PFSK-1 (cell line): ENCODE data around the gene ULBP2.

Source experiments
- FOXP2 ChIP-seq: optimal IDR thresholded peaks from 2 replicates; pipeline ENCODE3; 2011; ENCODE audit warnings: borderline replicate concordance, control low read depth, inconsistent platforms; ENCODE audit not compliant: insufficient read depth; ENCODE audit errors: extremely low read length, extremely low read depth
- POLR2AphosphoS5 ChIP-seq: IDR thresholded peaks from 2 replicates; pipeline ENCODE4 v1.6.1; 2012; ENCODE audit warnings: low read depth, mild to moderate bottlenecking, control low read depth, low read length, moderate library complexity
- SIN3A ChIP-seq: IDR thresholded peaks from 2 replicates; pipeline ENCODE4 v1.6.1; 2012; ENCODE audit warnings: mild to moderate bottlenecking, low read length, moderate library complexity, borderline replicate concordance; ENCODE audit not compliant: insufficient read depth
- TAF1 ChIP-seq: IDR thresholded peaks from 2 replicates; pipeline ENCODE4 v1.6.1; 2012; ENCODE audit warnings: low read length, control low read depth, borderline replicate concordance; ENCODE audit not compliant: insufficient read depth
- TF ChIP-seq, protein P1 (sequence below), 2 experiments: IDR thresholded peaks; 2 replicates each; pipeline versions ENCODE4 v1.6.1 to v1.8.0; 2011 to 2012; ENCODE audit warnings: low read depth in 2 of 2, low read length in 2 of 2, control low read depth in 1 of 2, inconsistent platforms in 1 of 2, mild to moderate bottlenecking in 1 of 2, moderate library complexity in 1 of 2; ENCODE audit not compliant: insufficient read depth in 1 of 2

The ULBP2 gene

DNA sequence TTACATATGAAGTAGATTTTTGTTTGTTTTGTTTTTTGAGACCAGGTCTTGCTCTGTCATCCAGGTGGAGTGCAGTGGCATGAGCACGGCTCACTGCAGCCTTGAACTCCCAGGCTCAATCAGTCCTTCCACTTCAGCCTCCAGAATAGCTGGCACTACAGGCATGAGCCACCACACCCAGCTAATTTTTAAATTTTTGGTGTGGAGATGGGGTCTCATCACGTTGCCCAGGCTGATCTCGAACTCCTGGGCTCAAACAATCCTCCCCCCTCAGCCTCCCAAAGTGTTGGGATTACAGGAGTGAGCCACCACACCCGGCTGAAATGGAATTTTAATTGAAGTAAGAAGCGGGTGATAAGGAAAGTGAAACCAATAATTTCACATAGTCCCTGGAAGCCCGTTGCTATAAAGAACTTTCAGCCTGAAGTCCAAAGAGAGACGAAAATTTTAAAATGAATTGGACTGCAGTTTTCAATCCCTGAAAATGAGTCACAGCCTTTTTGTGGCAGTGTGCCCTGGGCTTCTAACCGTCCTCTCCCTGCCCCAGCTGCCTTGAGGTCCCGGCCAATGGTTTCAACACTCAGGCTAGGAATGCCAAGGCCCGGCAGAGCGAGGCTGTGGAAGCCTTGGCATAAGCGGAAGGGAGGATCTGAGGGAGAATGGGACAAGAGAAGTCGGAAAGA lies 44.7 kb upstream of the ULBP2 start:
- TF ChIP-seq, protein P1, sequence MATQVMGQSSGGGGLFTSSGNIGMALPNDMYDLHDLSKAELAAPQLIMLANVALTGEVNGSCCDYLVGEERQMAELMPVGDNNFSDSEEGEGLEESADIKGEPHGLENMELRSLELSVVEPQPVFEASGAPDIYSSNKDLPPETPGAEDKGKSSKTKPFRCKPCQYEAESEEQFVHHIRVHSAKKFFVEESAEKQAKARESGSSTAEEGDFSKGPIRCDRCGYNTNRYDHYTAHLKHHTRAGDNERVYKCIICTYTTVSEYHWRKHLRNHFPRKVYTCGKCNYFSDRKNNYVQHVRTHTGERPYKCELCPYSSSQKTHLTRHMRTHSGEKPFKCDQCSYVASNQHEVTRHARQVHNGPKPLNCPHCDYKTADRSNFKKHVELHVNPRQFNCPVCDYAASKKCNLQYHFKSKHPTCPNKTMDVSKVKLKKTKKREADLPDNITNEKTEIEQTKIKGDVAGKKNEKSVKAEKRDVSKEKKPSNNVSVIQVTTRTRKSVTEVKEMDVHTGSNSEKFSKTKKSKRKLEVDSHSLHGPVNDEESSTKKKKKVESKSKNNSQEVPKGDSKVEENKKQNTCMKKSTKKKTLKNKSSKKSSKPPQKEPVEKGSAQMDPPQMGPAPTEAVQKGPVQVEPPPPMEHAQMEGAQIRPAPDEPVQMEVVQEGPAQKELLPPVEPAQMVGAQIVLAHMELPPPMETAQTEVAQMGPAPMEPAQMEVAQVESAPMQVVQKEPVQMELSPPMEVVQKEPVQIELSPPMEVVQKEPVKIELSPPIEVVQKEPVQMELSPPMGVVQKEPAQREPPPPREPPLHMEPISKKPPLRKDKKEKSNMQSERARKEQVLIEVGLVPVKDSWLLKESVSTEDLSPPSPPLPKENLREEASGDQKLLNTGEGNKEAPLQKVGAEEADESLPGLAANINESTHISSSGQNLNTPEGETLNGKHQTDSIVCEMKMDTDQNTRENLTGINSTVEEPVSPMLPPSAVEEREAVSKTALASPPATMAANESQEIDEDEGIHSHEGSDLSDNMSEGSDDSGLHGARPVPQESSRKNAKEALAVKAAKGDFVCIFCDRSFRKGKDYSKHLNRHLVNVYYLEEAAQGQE (IDR thresholded peaks at IDR 0.05; ENCODE audit: insufficient read depth in 1 of 2, low read depth in 2 of 2, low read length in 2 of 2): no peak
- TF ChIP-seq POLR2AphosphoS5 (no peak), TAF1 (no peak), FOXP2 (no peak), SIN3A (no peak)

DNA sequence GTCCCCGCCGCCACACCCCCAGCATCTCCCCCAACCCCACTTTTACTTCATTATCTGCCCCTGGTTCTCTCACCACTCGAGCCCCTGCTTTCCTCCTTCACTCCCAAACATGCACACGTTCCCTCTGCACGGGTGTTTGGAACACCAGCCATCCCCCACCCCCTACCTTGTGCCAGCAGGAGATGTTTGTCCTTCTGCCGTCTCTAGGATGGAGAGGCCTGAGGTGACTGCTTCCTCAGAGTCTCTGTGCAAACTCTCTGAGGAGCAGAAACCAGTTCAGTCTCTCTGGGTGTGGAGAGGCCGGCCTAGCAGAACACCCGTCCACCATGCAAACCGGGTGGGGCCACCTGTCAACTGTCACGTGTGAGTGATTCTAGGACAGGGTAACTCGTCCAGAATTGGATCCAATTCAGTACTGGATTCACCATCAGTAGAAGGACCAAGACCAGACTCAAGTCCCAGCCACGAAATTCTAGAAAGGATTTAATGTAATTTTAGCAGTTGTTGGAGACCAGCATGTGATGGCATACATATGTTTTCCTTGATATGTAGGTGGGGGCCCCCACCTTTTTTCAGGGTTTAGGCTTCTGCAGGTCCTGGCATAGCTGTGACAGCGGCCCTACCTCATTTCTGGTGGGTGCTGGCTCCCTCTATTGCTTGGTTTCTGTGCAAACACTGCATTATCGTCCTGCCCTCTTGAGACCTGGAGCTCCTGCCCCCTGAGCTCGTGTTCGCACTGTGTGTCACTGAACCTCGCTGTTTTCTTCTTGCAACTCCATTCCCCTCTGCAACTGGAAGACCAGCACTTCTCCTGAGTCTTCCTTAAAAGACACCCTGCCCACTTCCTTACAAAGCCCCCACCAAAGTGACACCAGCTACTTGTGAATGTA lies 43.7 kb upstream of the ULBP2 start, which contains the start of gene RAET1E:
Gene RAET1E, minus strand, starts transcription at position 259 of the 890 bp plus-strand sequence. CDS start 7,212 bp downstream, outside the sequence.
- TF ChIP-seq TAF1 (no peak), FOXP2 (no peak), SIN3A (no peak), POLR2AphosphoS5 (no peak)
- TF ChIP-seq, protein P1 (IDR thresholded peaks at IDR 0.05; ENCODE audit: insufficient read depth in 1 of 2, low read depth in 2 of 2, low read length in 2 of 2): no peak

DNA sequence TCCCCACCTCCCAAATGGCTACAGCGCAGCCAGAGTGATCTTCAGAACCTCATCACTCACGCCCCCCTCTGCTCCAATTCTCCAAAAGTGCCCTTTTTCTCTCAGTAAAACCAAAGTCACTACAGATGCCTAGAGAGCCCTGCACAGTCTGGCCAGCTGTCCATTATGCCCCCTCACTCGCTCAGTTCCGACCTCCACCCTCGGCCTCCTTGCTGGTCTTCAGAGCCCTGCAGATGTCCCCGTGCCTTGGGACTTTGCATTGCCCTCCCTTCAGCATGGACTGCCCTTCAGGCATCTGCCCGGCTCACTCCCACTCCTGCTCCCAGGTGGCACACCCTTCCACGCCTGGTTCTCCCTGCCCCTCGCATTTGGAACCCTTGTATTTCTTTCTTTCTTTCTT lies 42.8 kb upstream of the ULBP2 start:
- TF ChIP-seq TAF1 (no peak), FOXP2 (no peak), POLR2AphosphoS5 (no peak), SIN3A (no peak)
- TF ChIP-seq, protein P1 (IDR thresholded peaks at IDR 0.05; ENCODE audit: insufficient read depth in 1 of 2, low read depth in 2 of 2, low read length in 2 of 2): no peak

DNA sequence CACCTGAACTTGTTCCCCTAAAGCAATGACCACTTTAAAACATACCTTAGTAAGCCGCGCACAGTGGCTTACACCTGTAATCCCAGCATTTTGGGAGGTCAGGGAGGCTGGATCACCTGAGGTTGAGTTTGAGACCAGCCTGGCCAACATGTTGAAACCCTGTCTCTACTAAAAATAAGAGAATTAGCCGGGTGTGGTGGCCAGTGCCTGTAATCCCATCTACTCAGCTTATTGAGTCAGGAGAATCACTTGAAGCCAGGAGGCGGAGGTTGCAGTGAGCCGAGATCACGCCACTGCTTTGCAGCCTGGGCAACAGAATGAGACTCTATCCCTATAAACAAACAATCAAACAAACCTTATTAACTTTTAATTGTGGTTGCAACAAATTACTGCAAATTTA lies 42.3 kb upstream of the ULBP2 start:
- TF ChIP-seq TAF1 (no peak), SIN3A (no peak), POLR2AphosphoS5 (no peak), FOXP2 (no peak)
- TF ChIP-seq, protein P1 (IDR thresholded peaks at IDR 0.05; ENCODE audit: insufficient read depth in 1 of 2, low read depth in 2 of 2, low read length in 2 of 2): no peak
